K562 (cell line): ENCODE measurements around the gene VDR. TPM values are rescaled to one million over a fixed set of nuclear protein-coding genes. Genes with fewer than 3 reads are reported as not detected.

Experiments used
- ATAC-seq: fragments of 200-7000 bp; cut with Tn5 transposase; 3 replicates; pipeline ENCODE4 v1.9.1; 2020; ENCODE audit warnings: moderate library complexity
- BruUV-seq: library from RNA; stranded (reverse); fragments of 400-500 nt; replicated peaks from 2 replicates; lab custom pipeline; 2021; lab: Mats Ljungman, UMichigan
- CTCF ChIA-PET: fragments of 300-600 bp; formaldehyde crosslinking; extraction: SDS; loops from one replicate; lab custom pipeline; 2021; ENCODE audit warnings: low intra/inter-chr PET ratio; lab: Yijun Ruan, JAX
- POLR2A ChIA-PET: fragments of 300-600, 350-650 bp; sonication (Branson Sonifier 250); formaldehyde crosslinking; extraction: SDS; loops from one replicate; lab custom pipeline; 2021; ENCODE audit warnings: antibody characterized with exemption, inconsistent platforms; lab: Yijun Ruan, JAX
- DNase-seq, 4 experiments: peaks; one replicate each; pipeline versions ENCODE4 v3.0.0 to v3.0.0-alpha.2; 2011 to 2018; ENCODE audit warnings: low spot score in 3 of 4, mixed read lengths in 3 of 4; ENCODE audit errors: extremely low read depth in 1 of 4
- FAIRE-seq: peaks from 2 replicates; lab custom pipeline; 2011; peaks lifted over from hg19 to GRCh38; lab: Jason Lieb, UNC
- H2AFZ ChIP-seq: 2 replicates; pipeline ENCODE4 v1.6.0; 2011; ENCODE audit warnings: low read depth, low read length, control low read depth, inconsistent platforms
- H3K27ac ChIP-seq: fragments of 200-600 bp; 3 replicates; pipeline ENCODE4 v1.8.0; 2011; ENCODE audit warnings: low read depth, mild to moderate bottlenecking, control low read depth, inconsistent platforms, low read length, moderate library complexity, mixed read lengths; ENCODE audit errors: extremely low read depth
- H3K27me3 ChIP-seq, 2 experiments: fragments of 300-600 bp in 1 of 2; 2 replicates in 1 of 2; 3 replicates in 1 of 2; pipeline versions ENCODE4 v1.6.0 to v1.8.0; 2011; ENCODE audit warnings: inconsistent platforms in 2 of 2, low read length in 2 of 2, mild to moderate bottlenecking in 1 of 2, mixed read lengths in 1 of 2, moderate library complexity in 1 of 2; ENCODE audit not compliant: control insufficient read depth in 2 of 2, insufficient read depth in 2 of 2
- H3K36me3 ChIP-seq: fragments of 300-600 bp; 3 replicates; pipeline ENCODE4 v1.8.0; 2011; ENCODE audit warnings: mild to moderate bottlenecking, low read length, inconsistent platforms; ENCODE audit not compliant: control insufficient read depth, insufficient read depth
- H3K4me1 ChIP-seq, 2 experiments: fragments of 200-600 bp in 1 of 2; replicated peaks in 1 of 2; 2 replicates in 1 of 2; 3 replicates in 1 of 2; pipeline versions ENCODE4 v1.5.1 to v1.8.0; 2011; ENCODE audit warnings: inconsistent platforms in 2 of 2, low read length in 2 of 2, mild to moderate bottlenecking in 1 of 2, mixed read lengths in 1 of 2, moderate library complexity in 1 of 2; ENCODE audit not compliant: control insufficient read depth in 2 of 2, insufficient read depth in 2 of 2
- H3K4me2 ChIP-seq: 2 replicates; pipeline ENCODE4 v1.6.1; 2011; ENCODE audit warnings: low read length, control low read depth, inconsistent platforms, mixed read lengths; ENCODE audit not compliant: insufficient read depth
- H3K4me3 ChIP-seq: fragments of 200-600 bp; sonication (generic), shearing (Covaris generic); 2 replicates; pipeline ENCODE4 v1.5.1; 2016; ENCODE audit warnings: control low read depth, inconsistent platforms
- H3K79me2 ChIP-seq: fragments of 200-600 bp; 3 replicates; pipeline ENCODE4 v1.8.0; 2011; ENCODE audit warnings: low read length, inconsistent platforms; ENCODE audit not compliant: control insufficient read depth, insufficient read depth
- H3K9ac ChIP-seq, 2 experiments: 2 replicates each; pipeline versions ENCODE4 v1.6.0 to v1.6.1; 2011; ENCODE audit warnings: low read depth in 2 of 2, low read length in 2 of 2, control low read depth in 1 of 2, inconsistent platforms in 1 of 2, mild to moderate bottlenecking in 1 of 2, mixed read lengths in 1 of 2; ENCODE audit not compliant: insufficient read depth in 1 of 2
- H3K9me1 ChIP-seq: one replicate; pipeline ENCODE4 v1.6.0; 2011; ENCODE audit warnings: inconsistent platforms, mild to moderate bottlenecking, low read length, moderate library complexity; ENCODE audit not compliant: control insufficient read depth, insufficient read depth
- H3K9me3 ChIP-seq: replicated peaks from 2 replicates; pipeline ENCODE4 v1.5.1; 2011; ENCODE audit warnings: low read depth, low read length, inconsistent platforms; ENCODE audit not compliant: control insufficient read depth, insufficient read depth
- H4K20me1 ChIP-seq: replicated peaks from 2 replicates; pipeline ENCODE4 v1.6.1; 2011; ENCODE audit warnings: low read length, inconsistent platforms, mixed read lengths; ENCODE audit not compliant: control insufficient read depth, insufficient read depth
- BHLHE40 ChIP-seq: IDR thresholded peaks from 2 replicates; pipeline ENCODE4 v1.6.1; 2011; ENCODE audit warnings: low read length, improper control_type of control experiment
- KLF13 ChIP-seq: fragments of 450-650 bp; IDR thresholded peaks from 2 replicates; pipeline ENCODE4 v1.6.1; 2016; ENCODE audit warnings: missing genetic modification characterization, low read depth, mild to moderate bottlenecking, missing compliant biosample characterization, moderate library complexity, borderline replicate concordance
- MYNN ChIP-seq, 2 experiments: sonication (generic); formaldehyde crosslinking in 1 of 2; IDR thresholded peaks; 2 replicates each; pipeline versions ENCODE4 v1.5.0 to v1.6.1; 2016 to 2020; ENCODE audit warnings: antibody characterized with exemption in 1 of 2, missing genetic modification reagents in 1 of 2
- NCOR1 ChIP-seq: fragments of 450-650 bp; IDR thresholded peaks from 2 replicates; pipeline ENCODE4 v1.6.1; 2016; ENCODE audit warnings: mild to moderate bottlenecking, moderate library complexity
- ZBTB33 ChIP-seq: sonication (generic); formaldehyde crosslinking; IDR thresholded peaks from 2 replicates; pipeline ENCODE4 v1.8.1; 2023; ENCODE audit warnings: mild to moderate bottlenecking, missing genetic modification reagents
- ZNF121 ChIP-seq: sonication (generic); formaldehyde crosslinking; conservative IDR thresholded peaks from 2 replicates; pipeline ENCODE4 v1.8.0; 2022; ENCODE audit warnings: missing genetic modification reagents
- ZNF133 ChIP-seq: fragments of 250-450 bp; sonication (Bioruptor Pico); IDR thresholded peaks from 2 replicates; pipeline ENCODE4 v1.4.0; 2020; ENCODE audit warnings: mild to moderate bottlenecking
- ZNF134 ChIP-seq: fragments of 250-450 bp; sonication (Bioruptor Pico); conservative IDR thresholded peaks from 2 replicates; pipeline ENCODE4 v1.4.0; 2020
- WGBS: fragments of 100-300 bp; shearing (Covaris generic); methylation state at CpG from one replicate; pipeline ENCODE4 v1.1.6; 2016; ENCODE audit warnings: low coverage, mixed read lengths; ENCODE audit not compliant: insufficient coverage; ENCODE audit errors: missing lambda C conversion rate; 5-methylcytosine and 5-hydroxymethylcytosine counted together
- in situ Hi-C: fragments of 300-500 bp; cut with MboI; formaldehyde crosslinking; loops from 4 replicates; pipeline ENCODE4 v1.15.0; 2018; ENCODE audit warnings: inconsistent platforms, mixed read lengths
- intact Hi-C: fragments of 100-400 bp; cut with micrococcal nuclease; formaldehyde crosslinking; loops from 2 replicates; pipeline ENCODE4 v1.14.2; 2022
- polyA plus RNA-seq, 8 experiments: library from polyadenylated mRNA; depleted of rRNA in 4 of 8; stranded (reverse) in 5 of 8; unstranded in 3 of 8; fragments of >200 nt; fragmentation: Nextera tagmentation in 2 of 8; fragmentation: Illumina TruSeq in 1 of 8; extraction: Ambion mirVana in 2 of 8; extraction: Trizol in 1 of 8; gene quantifications; 2 replicates each; pipeline versions ENCODE4 v1.2.1 to v1.2.3, GENCODE V29; 2011 to 2014; ENCODE audit warnings: inconsistent platforms in 1 of 8, missing spikeins in 1 of 8
- total RNA-seq, 7 experiments: library from RNA; depleted of rRNA in 6 of 7; stranded (reverse); fragments of >200 nt in 6 of 7; fragmentation: Illumina TruSeq in 2 of 7; extraction: Trizol in 2 of 7; gene quantifications; 2 replicates each; pipeline versions ENCODE4 v1.2.1 to v1.2.3, GENCODE V29; 2011 to 2021; ENCODE audit warnings: low replicate concordance in 1 of 7

Gene VDR
- total and polyA plus RNA-seq, 9 of the 15 experiments (the other 6 are each of a cell fraction or from before 2014, with no cell fraction given) = 0.61 to 4.8 (median 2.0) TPM

GRCh38 chr12:47892819-47893218 is 12.0 kb downstream of the VDR start:
- TF ChIP-seq MYNN (IDR thresholded peaks at IDR 0.05) (no peak), MYNN (CRISPR knock-in tag; IDR thresholded peaks at IDR 0.05) (no peak), ZNF133 (CRISPR knock-in tag) (no peak), ZNF134 (CRISPR knock-in tag) (no peak), ZBTB33 (no peak), BHLHE40 (no peak), ZNF121 (no peak), NCOR1 (no peak), KLF13 (tag) (no peak)
- H4K20me1 ChIP-seq = no peaks in the 10 kb centered on the region
- ChIA-PET CTCF (no interaction called here), POLR2A (no interaction called here)
- no peaks in the 10 kb centered on the region for H3K36me3 ChIP-seq
- peaks cover 0 to 8% of the 10 kb centered on the region in 2 experiments; a peak in 1 of 5 replicates for H3K27me3 ChIP-seq
- no peak overlapping the region for H2AFZ ChIP-seq
- FAIRE-seq (no peak), DNase-seq (no peak), ATAC-seq (no peak)
- WGBS = 45% methylated on average over 4 of the region's 5 CpGs
- no TSS peak for BruUV-seq
- intact Hi-C loops (no loop called here), in situ Hi-C loops (no loop called here)
- H3K79me2 ChIP-seq = no peaks in the 10 kb centered on the region
- H3K9ac ChIP-seq = no peak overlapping the region
- H3K4me1 ChIP-seq = peaks cover 3 to 8% of the 10 kb centered on the region in 2 experiments; a peak in 3 of 5 replicates
- no peak overlapping the region for H3K27ac ChIP-seq
- no peaks in the 10 kb centered on the region for H3K9me1 ChIP-seq
- no peak overlapping the region for H3K4me2 ChIP-seq
- H3K4me3 ChIP-seq = no peak overlapping the region
- no peaks in the 10 kb centered on the region for H3K9me3 ChIP-seq
